Endothelial cell of umbilical vein (primary cell): ENCODE results near the gene IL22RA2. TPM values are rescaled to one million over a fixed set of nuclear protein-coding genes. Genes with fewer than 3 reads are reported as not detected.

Experiments used
- BruUV-seq: library from RNA; stranded (reverse); fragments of 400-500 nt; replicated peaks from 2 replicates; lab custom pipeline; 2021; lab: Mats Ljungman, UMichigan
- CTCF ChIA-PET: fragments of 300-600, 350-600 bp; sonication (Branson Sonifier 250); formaldehyde crosslinking; loops from one replicate; lab custom pipeline; 2021; ENCODE audit warnings: antibody characterized with exemption, inconsistent platforms; lab: Charles Lee
- POLR2A ChIA-PET: fragments of 300-600, 350-600 bp; sonication (Branson Sonifier 250); formaldehyde crosslinking; loops from one replicate; lab custom pipeline; 2021; ENCODE audit warnings: antibody characterized with exemption, inconsistent platforms; lab: Charles Lee
- DNase-seq: peaks from one replicate; pipeline ENCODE4 v3.0.0-alpha.2; 2011; ENCODE audit warnings: low read depth, low spot score
- FAIRE-seq: peaks from 2 replicates; lab custom pipeline; 2011; peaks lifted over from hg19 to GRCh38; lab: Jason Lieb, UNC
- H2AFZ ChIP-seq: 2 replicates; pipeline ENCODE4 v1.6.0; 2012; ENCODE audit warnings: low read depth, low read length, control low read depth, inconsistent platforms
- H3K27ac ChIP-seq: 2 replicates; pipeline ENCODE4 v1.5.1; 2011; ENCODE audit warnings: low read depth, mild to moderate bottlenecking, control low read depth, low read length, moderate library complexity; ENCODE audit not compliant: insufficient read depth
- H3K27me3 ChIP-seq, 2 experiments: 2 replicates each; pipeline versions ENCODE4 v1.6.0 to v1.6.1; 2011; ENCODE audit warnings: low read length in 2 of 2, mixed read lengths in 1 of 2; ENCODE audit not compliant: control insufficient read depth in 2 of 2, insufficient read depth in 2 of 2
- H3K36me3 ChIP-seq, 2 experiments: 2 replicates in 1 of 2; 3 replicates in 1 of 2; pipeline ENCODE4 v1.5.1; 2011; ENCODE audit warnings: low read length in 2 of 2, mild to moderate bottlenecking in 1 of 2, moderate library complexity in 1 of 2; ENCODE audit not compliant: control insufficient read depth in 2 of 2, insufficient read depth in 2 of 2; ENCODE audit errors: extremely low read depth in 1 of 2
- H3K4me1 ChIP-seq: 3 replicates; pipeline ENCODE4 v1.5.1; 2011; ENCODE audit warnings: mild to moderate bottlenecking, low read length; ENCODE audit not compliant: control insufficient read depth, insufficient read depth; ENCODE audit errors: extremely low read depth
- H3K4me2 ChIP-seq: 2 replicates; pipeline ENCODE4 v1.6.1; 2011; ENCODE audit warnings: low read length, control low read depth, mixed read lengths; ENCODE audit not compliant: insufficient read depth
- H3K4me3 ChIP-seq, 3 experiments: fragments of 200-600 bp in 1 of 3; sonication (generic), shearing (Covaris generic) in 1 of 3; replicated peaks in 1 of 3; 2 replicates each; pipeline ENCODE4 v1.5.1; 2011 to 2016; ENCODE audit warnings: control low read depth in 3 of 3, low read length in 3 of 3, mild to moderate bottlenecking in 2 of 3, inconsistent platforms in 1 of 3, low read depth in 1 of 3, moderate library complexity in 1 of 3; ENCODE audit not compliant: insufficient read depth in 1 of 3
- H3K79me2 ChIP-seq: 2 replicates; pipeline ENCODE4 v1.6.0; 2012; ENCODE audit warnings: low read length, inconsistent platforms; ENCODE audit not compliant: control insufficient read depth, insufficient read depth
- H3K9ac ChIP-seq: replicated peaks from 2 replicates; pipeline ENCODE3; 2011; ENCODE audit warnings: low read length, control low read depth; ENCODE audit not compliant: insufficient read depth; ENCODE audit errors: extremely low read depth
- H3K9me1 ChIP-seq: replicated peaks from 3 replicates; pipeline ENCODE4 v1.6.0; 2011; ENCODE audit warnings: mild to moderate bottlenecking, low read length; ENCODE audit not compliant: control insufficient read depth, insufficient read depth; ENCODE audit errors: extremely low read depth
- H3K9me3 ChIP-seq: replicated peaks from 2 replicates; pipeline ENCODE4 v1.5.1; 2012; ENCODE audit warnings: low read length, inconsistent platforms; ENCODE audit not compliant: control insufficient read depth, insufficient read depth
- H4K20me1 ChIP-seq: replicated peaks from 2 replicates; pipeline ENCODE3; 2011; ENCODE audit warnings: mild to moderate bottlenecking, low read length; ENCODE audit not compliant: control insufficient read depth, insufficient read depth; ENCODE audit errors: extremely low read depth
- CTCF ChIP-seq, 2 donors: IDR thresholded peaks; 1 replicate in 1 of 2; 2 replicates in 1 of 2; pipeline ENCODE4 v1.5.1; 2011; ENCODE audit warnings: low read length in 2 of 2, mild to moderate bottlenecking in 2 of 2, moderate library complexity in 2 of 2, control low read depth in 1 of 2, inconsistent platforms in 1 of 2, low read depth in 1 of 2; ENCODE audit not compliant: insufficient read depth in 1 of 2; ENCODE audit errors: extremely low read depth in 1 of 2
- EZH2 ChIP-seq: IDR thresholded peaks from 2 replicates; pipeline ENCODE4 v1.6.1; 2012; ENCODE audit warnings: borderline replicate concordance, low read depth, mild to moderate bottlenecking, moderate library complexity, low read length, inconsistent platforms; ENCODE audit not compliant: severe bottlenecking
- FOS ChIP-seq: IDR thresholded peaks from 2 replicates; pipeline ENCODE4 v1.6.1; 2011; ENCODE audit warnings: mild to moderate bottlenecking, low read length, moderate library complexity, borderline replicate concordance; ENCODE audit not compliant: insufficient read depth
- GATA2 ChIP-seq: IDR thresholded peaks from 2 replicates; pipeline ENCODE4 v1.7.0; 2011; ENCODE audit warnings: low read depth, mild to moderate bottlenecking, moderate library complexity, mixed read lengths, low read length; ENCODE audit not compliant: insufficient read length, insufficient read depth
- JUN ChIP-seq: IDR thresholded peaks from 2 replicates; pipeline ENCODE4 v1.6.1; 2011; ENCODE audit warnings: borderline replicate concordance, low read depth; ENCODE audit not compliant: insufficient read length, insufficient read depth
- MYC ChIP-seq: IDR thresholded peaks from one replicate; pipeline ENCODE4 v1.6.1; 2011; ENCODE audit warnings: mild to moderate bottlenecking, low read depth, low read length
- POLR2A ChIP-seq: IDR thresholded peaks from 2 replicates; pipeline ENCODE4 v1.6.1; 2012; ENCODE audit warnings: low read depth, mild to moderate bottlenecking, control low read depth, low read length
- POLR2AphosphoS5 ChIP-seq: IDR thresholded peaks from 2 replicates; pipeline ENCODE4 v1.6.1; 2012; ENCODE audit warnings: low read depth, mild to moderate bottlenecking, control low read depth, low read length, moderate library complexity; ENCODE audit not compliant: insufficient read depth
- dilution Hi-C: fragments of 300-500 bp; cut with MboI; formaldehyde crosslinking; loops from one replicate; pipeline ENCODE4 v1.15.0; 2019; ENCODE audit warnings: low sequenced_read_pairs; ENCODE audit not compliant: extremely low pct_ligation_motif_present
- intact Hi-C: fragments of 100-400 bp; cut with micrococcal nuclease; formaldehyde crosslinking; loops from one replicate; pipeline ENCODE4 v1.10.0; 2022
- polyA plus RNA-seq, 4 experiments: library from polyadenylated mRNA; depleted of rRNA in 3 of 4; stranded (reverse) in 3 of 4; unstranded in 1 of 4; fragments of >200 nt; gene quantifications; 2 replicates each; pipeline versions ENCODE4 v1.2.1 to v1.2.3, GENCODE V29; 2011 to 2012; ENCODE audit warnings: missing spikeins in 1 of 4
- total RNA-seq: library from RNA; stranded (reverse); gene quantifications from 2 replicates; pipeline ENCODE4 v1.2.3, GENCODE V29; 2021
- TF ChIP-seq, protein P1 (sequence below): IDR thresholded peaks from 2 replicates; pipeline ENCODE4 v1.6.1; 2011; ENCODE audit not compliant: insufficient read depth, insufficient read length

IL22RA2 gene
- total and polyA plus RNA-seq, 2 donors (not counting 3 experiments of a cell fraction or from before 2014, with no cell fraction given) = not detected

- intact Hi-C loops = no loop called here
- H2AFZ ChIP-seq = no peak overlapping the region
- FAIRE-seq = no peak
These were observed 68.1 kb downstream of the IL22RA2 start for GRCh38 chr6:137105375-137105774.

GRCh38 chr6:137104926-137105325, 68.5 kb downstream of the IL22RA2 start:
- Histone ChIP-seq H2AFZ (no peak overlapping the region), H3K27ac (no peak overlapping the region), H3K27me3 (no peaks in the 10 kb centered on the region), H3K4me2 (no peak overlapping the region), H3K9me1 (no peaks in the 10 kb centered on the region), H3K9ac (no peak overlapping the region), H4K20me1 (no peaks in the 10 kb centered on the region), H3K79me2 (no peaks in the 10 kb centered on the region), H3K4me1 (no peaks in the 10 kb centered on the region), H3K4me3 (no peak overlapping the region), H3K9me3 (no peaks in the 10 kb centered on the region), H3K36me3 (no peaks in the 10 kb centered on the region)
- intact Hi-C loops (no loop called here), dilution Hi-C loops (no loop called here)
- POLR2A ChIA-PET = no interaction called here
- DNase-seq (no peak), FAIRE-seq (no peak)
- CTCF ChIA-PET = no interaction called here
- TF ChIP-seq POLR2AphosphoS5 (no peak), CTCF (IDR thresholded peaks at IDR 0.05; ENCODE audit: extremely low read depth in 1 of 2, insufficient read depth in 1 of 2, low read depth in 1 of 2, low read length in 2 of 2) (no peak), MYC (no peak), EZH2 (no peak), JUN (no peak), GATA2 (no peak), POLR2A (no peak), FOS (no peak)
- TF ChIP-seq, protein P1, sequence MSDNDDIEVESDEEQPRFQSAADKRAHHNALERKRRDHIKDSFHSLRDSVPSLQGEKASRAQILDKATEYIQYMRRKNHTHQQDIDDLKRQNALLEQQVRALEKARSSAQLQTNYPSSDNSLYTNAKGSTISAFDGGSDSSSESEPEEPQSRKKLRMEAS = no peak
- BruUV-seq = no TSS peak

More at GRCh38 chr6:137105375-137105774, 68.1 kb downstream of the IL22RA2 start:
- no peaks in the 10 kb centered on the region for H3K9me1 ChIP-seq
- H3K27me3 ChIP-seq = no peaks in the 10 kb centered on the region
- H3K9me3 ChIP-seq = no peaks in the 10 kb centered on the region
- no TSS peak for BruUV-seq
- no peaks in the 10 kb centered on the region for H3K79me2 ChIP-seq
- TF ChIP-seq POLR2AphosphoS5 = no peak
- TF ChIP-seq GATA2 = no peak
- H3K4me1 ChIP-seq = no peaks in the 10 kb centered on the region
- CTCF ChIA-PET = interaction anchor here (1.6 kb wide), 1 partner anchor 11 kb away, joined by 7 read pairs; no protein-coding TSS in a partner anchor
- no peak overlapping the region for H3K9ac ChIP-seq
- dilution Hi-C loops = no loop called here
- no peak for DNase-seq
- no peaks in the 10 kb centered on the region for H4K20me1 ChIP-seq
- H3K4me2 ChIP-seq = no peak overlapping the region
- no peaks in the 10 kb centered on the region for H3K36me3 ChIP-seq
- H3K27ac ChIP-seq = no peak overlapping the region
- POLR2A ChIA-PET = no interaction called here
- no peak overlapping the region for H3K4me3 ChIP-seq
